SK-N-SH treated with all-trans-retinoic acid at 6 μM for 48 hours (cell line): ENCODE data around the gene EPHA1.
A peak's percentile ranks its signal among the peaks of the same experiment; 100 is the strongest.
"Not testable (repeated sequence)": the region's sequence is repeated elsewhere in the genome, so short reads cannot be mapped to it uniquely, and the experiment has no call there.

Source experiments
- ATAC-seq: fragments of 200-7000 bp; cut with Tn5 transposase; 3 replicates; pipeline ENCODE4 v1.9.1; 2020; ENCODE audit warnings: mild to moderate bottlenecking, moderate library complexity
- ARNTL ChIP-seq: fragments of 450-650 bp; formaldehyde crosslinking; IDR thresholded peaks from 2 replicates; pipeline ENCODE4 v1.5.0; 2020; ENCODE audit warnings: low read depth, mild to moderate bottlenecking, moderate library complexity, borderline replicate concordance
- BACH2 ChIP-seq: fragments of 250-450 bp; sonication (Bioruptor Pico); IDR thresholded peaks from 2 replicates; pipeline ENCODE4 v1.9.0; 2021; ENCODE audit warnings: mild to moderate bottlenecking, borderline replicate concordance
- CREB5 ChIP-seq: fragments of 250-450 bp; sonication (Bioruptor Pico); IDR thresholded peaks from 2 replicates; pipeline ENCODE4 v1.5.1; 2020; ENCODE audit warnings: low read depth, mild to moderate bottlenecking, moderate library complexity
- CSDC2 ChIP-seq: fragments of 250-450 bp; sonication (Bioruptor Pico); IDR thresholded peaks from 2 replicates; pipeline ENCODE4 v1.5.0; 2020; ENCODE audit warnings: mild to moderate bottlenecking, moderate library complexity
- ESRRG ChIP-seq: fragments of 250-450 bp; sonication (Bioruptor Pico); IDR thresholded peaks from 2 replicates; pipeline ENCODE4 v1.6.1; 2021; ENCODE audit warnings: mild to moderate bottlenecking
- GLIS3 ChIP-seq: fragments of 250-450 bp; sonication (Bioruptor Pico); IDR thresholded peaks from 2 replicates; pipeline ENCODE4 v1.5.0; 2020; ENCODE audit warnings: mild to moderate bottlenecking, moderate library complexity
- ISL1 ChIP-seq: fragments of 250-450 bp; sonication (Bioruptor Pico); IDR thresholded peaks from 2 replicates; pipeline ENCODE4 v2.1.2; 2022; ENCODE audit warnings: mild to moderate bottlenecking, moderate library complexity
- OSR1 ChIP-seq: fragments of 250-450 bp; sonication (Bioruptor Pico); IDR thresholded peaks from 2 replicates; pipeline ENCODE4 v1.8.0; 2022; ENCODE audit warnings: moderate library complexity, mild to moderate bottlenecking, inconsistent platforms
- PPARA ChIP-seq: fragments of 250-450 bp; sonication (Bioruptor Pico); IDR thresholded peaks from 2 replicates; pipeline ENCODE4 v1.5.0; 2020; ENCODE audit warnings: mild to moderate bottlenecking, borderline replicate concordance
- RARB ChIP-seq: fragments of 250-450 bp; sonication (Bioruptor Pico); IDR thresholded peaks from 2 replicates; pipeline ENCODE4 v1.8.0; 2021; ENCODE audit warnings: mild to moderate bottlenecking, moderate library complexity
- SNAI2 ChIP-seq: fragments of 250-450 bp; sonication (Bioruptor Pico); IDR thresholded peaks from 2 replicates; pipeline ENCODE4 v1.5.0; 2020; ENCODE audit warnings: mild to moderate bottlenecking, moderate library complexity
- TOX ChIP-seq: fragments of 250-450 bp; sonication (Bioruptor Pico); IDR thresholded peaks from 2 replicates; pipeline ENCODE4 v1.8.0; 2021; ENCODE audit warnings: mild to moderate bottlenecking, moderate library complexity, borderline replicate concordance
- ZC3H10 ChIP-seq: fragments of 250-450 bp; sonication (Bioruptor Pico); IDR thresholded peaks from 2 replicates; pipeline ENCODE4 v1.5.1; 2021; ENCODE audit warnings: mild to moderate bottlenecking, moderate library complexity
- ZFP3 ChIP-seq: fragments of 250-450 bp; sonication (Bioruptor Pico); IDR thresholded peaks from 2 replicates; pipeline ENCODE4 v1.5.0; 2020; ENCODE audit warnings: mild to moderate bottlenecking, moderate library complexity
- ZFP30 ChIP-seq: fragments of 450-650 bp; formaldehyde crosslinking; IDR thresholded peaks from 2 replicates; pipeline ENCODE4 v1.5.0; 2022; ENCODE audit warnings: mild to moderate bottlenecking, moderate library complexity
- ZNF565 ChIP-seq: fragments of 450-650 bp; formaldehyde crosslinking; conservative IDR thresholded peaks from 2 replicates; pipeline ENCODE4 v1.5.0; 2020; ENCODE audit warnings: low read depth, mild to moderate bottlenecking, moderate library complexity
- ZNF8 ChIP-seq: fragments of 450-650 bp; formaldehyde crosslinking; IDR thresholded peaks from 2 replicates; pipeline ENCODE4 v1.5.0; 2020; ENCODE audit warnings: mild to moderate bottlenecking, moderate library complexity
- TF ChIP-seq, protein P1 (sequence below): fragments of 250-450 bp; sonication (Bioruptor Pico); IDR thresholded peaks from 2 replicates; pipeline ENCODE4 v1.5.0; 2020; ENCODE audit warnings: mild to moderate bottlenecking, moderate library complexity

Gene EPHA1

DNA sequence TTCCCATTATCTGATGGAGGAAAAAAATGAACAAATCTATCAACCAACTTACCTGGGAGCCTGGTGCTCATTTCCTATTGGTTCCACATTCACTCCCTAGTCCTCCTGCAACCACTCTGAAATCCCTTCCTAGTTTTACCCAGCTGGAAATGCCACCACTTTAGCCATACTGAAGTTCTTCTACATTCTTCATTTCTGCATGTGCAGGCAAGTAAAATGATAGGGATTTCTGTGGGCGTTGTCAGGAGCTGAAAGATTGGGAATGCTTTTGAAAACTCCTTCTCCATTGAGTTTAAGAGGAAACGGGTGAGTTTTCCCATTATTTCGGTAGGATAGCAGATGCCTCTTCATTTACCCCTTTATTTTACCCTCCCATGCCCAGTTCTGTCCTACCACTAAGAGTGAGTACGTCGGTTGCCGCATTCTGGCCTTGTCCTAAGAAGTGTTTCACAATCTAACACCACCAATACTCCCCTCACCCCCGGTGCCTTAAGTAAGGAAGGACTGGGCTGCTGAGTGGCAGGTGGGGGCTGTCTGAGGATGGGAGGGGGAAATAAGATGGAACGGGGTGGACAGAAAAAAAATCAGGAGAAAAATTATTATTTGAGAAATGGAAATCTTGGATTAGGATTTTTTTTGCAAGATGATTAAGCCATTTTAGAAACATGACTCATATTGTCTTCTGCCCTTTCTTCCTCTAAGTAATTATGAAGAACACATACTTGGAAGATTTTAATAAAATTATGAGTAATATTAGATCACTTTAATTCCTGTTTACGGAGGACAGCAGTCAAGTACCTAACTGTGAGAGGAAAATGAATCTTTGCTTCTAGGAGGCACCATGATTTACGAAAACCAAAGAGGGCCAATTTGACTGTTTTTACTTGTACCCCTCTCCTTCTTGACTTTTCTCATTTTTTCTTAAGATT, 21.4 kb upstream of the EPHA1 start:
- TF ChIP-seq ZC3H10 (CRISPR knock-in tag) (peak; percentile 85), ISL1 (peak; percentile 67), GLIS3 (CRISPR knock-in tag) (no peak)
- peak; percentile 81 for ATAC-seq

GRCh38 chr7:143426479-143427142, 18.0 kb upstream of the EPHA1 start:
- TF ChIP-seq SNAI2 (CRISPR knock-in tag) (no peak), ARNTL (CRISPR knock-in tag) (no peak), BACH2 (CRISPR knock-in tag) (no peak), ZNF8 (no peak), ZFP3 (CRISPR knock-in tag) (no peak), ESRRG (CRISPR knock-in tag) (no peak), ISL1 (no peak), CSDC2 (no peak), ZFP30 (CRISPR knock-in tag) (no peak), CREB5 (CRISPR knock-in tag) (no peak), OSR1 (no peak), ZC3H10 (CRISPR knock-in tag) (no peak), PPARA (CRISPR knock-in tag) (no peak)
- TF ChIP-seq, protein P1, sequence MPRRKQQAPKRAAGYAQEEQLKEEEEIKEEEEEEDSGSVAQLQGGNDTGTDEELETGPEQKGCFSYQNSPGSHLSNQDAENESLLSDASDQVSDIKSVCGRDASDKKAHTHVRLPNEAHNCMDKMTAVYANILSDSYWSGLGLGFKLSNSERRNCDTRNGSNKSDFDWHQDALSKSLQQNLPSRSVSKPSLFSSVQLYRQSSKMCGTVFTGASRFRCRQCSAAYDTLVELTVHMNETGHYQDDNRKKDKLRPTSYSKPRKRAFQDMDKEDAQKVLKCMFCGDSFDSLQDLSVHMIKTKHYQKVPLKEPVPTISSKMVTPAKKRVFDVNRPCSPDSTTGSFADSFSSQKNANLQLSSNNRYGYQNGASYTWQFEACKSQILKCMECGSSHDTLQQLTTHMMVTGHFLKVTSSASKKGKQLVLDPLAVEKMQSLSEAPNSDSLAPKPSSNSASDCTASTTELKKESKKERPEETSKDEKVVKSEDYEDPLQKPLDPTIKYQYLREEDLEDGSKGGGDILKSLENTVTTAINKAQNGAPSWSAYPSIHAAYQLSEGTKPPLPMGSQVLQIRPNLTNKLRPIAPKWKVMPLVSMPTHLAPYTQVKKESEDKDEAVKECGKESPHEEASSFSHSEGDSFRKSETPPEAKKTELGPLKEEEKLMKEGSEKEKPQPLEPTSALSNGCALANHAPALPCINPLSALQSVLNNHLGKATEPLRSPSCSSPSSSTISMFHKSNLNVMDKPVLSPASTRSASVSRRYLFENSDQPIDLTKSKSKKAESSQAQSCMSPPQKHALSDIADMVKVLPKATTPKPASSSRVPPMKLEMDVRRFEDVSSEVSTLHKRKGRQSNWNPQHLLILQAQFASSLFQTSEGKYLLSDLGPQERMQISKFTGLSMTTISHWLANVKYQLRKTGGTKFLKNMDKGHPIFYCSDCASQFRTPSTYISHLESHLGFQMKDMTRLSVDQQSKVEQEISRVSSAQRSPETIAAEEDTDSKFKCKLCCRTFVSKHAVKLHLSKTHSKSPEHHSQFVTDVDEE (CRISPR knock-in tag), result no peak
- no peak for ATAC-seq

GRCh38 chr7:143424476-143424875, 15.8 kb upstream of the EPHA1 start:
- ATAC-seq, result not testable (repeated sequence)

GRCh38 chr7:143422033-143422432, 13.4 kb upstream of the EPHA1 start:
- ATAC-seq, result peak; percentile 46; the same call in 2 of the 3 replicates
- TF ChIP-seq ARNTL (CRISPR knock-in tag) (no peak), GLIS3 (CRISPR knock-in tag) (no peak), CREB5 (CRISPR knock-in tag) (no peak), ISL1 (no peak), ZNF8 (no peak), TOX (CRISPR knock-in tag) (no peak), OSR1 (no peak), CSDC2 (no peak), ESRRG (CRISPR knock-in tag) (no peak)

GRCh38 chr7:143420624-143421023, 12.0 kb upstream of the EPHA1 start:
- ATAC-seq, result not testable (repeated sequence)

- TF ChIP-seq OSR1 (no peak), CREB5 (CRISPR knock-in tag) (no peak), ARNTL (CRISPR knock-in tag) (no peak), ZNF8 (no peak), ZNF565 (CRISPR knock-in tag) (no peak), GLIS3 (CRISPR knock-in tag) (no peak), CSDC2 (no peak), RARB (CRISPR knock-in tag) (no peak)
- TF ChIP-seq, all 23 proteins: peak for 0
- ATAC-seq, result no peak
Observed at GRCh38 chr7:143419880-143420279, 11.2 kb upstream of the EPHA1 start.
